Spleen (tissue), 7 donors: ENCODE measurements around the gene SYCP2L.

Source experiments
- POLR2A ChIP-seq, 3 donors: fragments of 450-650 bp; IDR thresholded peaks; one replicate each; pipeline ENCODE4 v1.5.1; 2017; ENCODE audit warnings: antibody characterized with exemption in 3 of 3, mild to moderate bottlenecking in 1 of 3
- POLR2AphosphoS5 ChIP-seq, 3 donors: sonication (generic); formaldehyde crosslinking; IDR thresholded peaks; one replicate each; pipeline ENCODE4 v1.5.1; 2017; ENCODE audit warnings: antibody characterized with exemption in 3 of 3
- TF ChIP-seq, protein P1 (sequence below), 11 experiments: fragments of 200-600 bp in 7 of 11; fragments of 450-650 bp in 4 of 11; sonication (generic) in 4 of 11; IDR thresholded peaks in 8 of 11; conservative IDR thresholded peaks in 3 of 11; 1 replicate in 7 of 11; 2 replicates in 4 of 11; pipeline versions ENCODE4 v1.4.0 to v1.8.0; 2016 to 2021; ENCODE audit warnings: antibody characterized with exemption in 11 of 11, inconsistent platforms in 4 of 11, mild to moderate bottlenecking in 1 of 11
- donor health status: DM: no; HTN: no; CAD: no; lungs with moderate emphysema.
- donor health status: DM: no; HTN: no; CAD: no.
- donor health status: DM: no; HTN: no; CAD: no.

DNA sequence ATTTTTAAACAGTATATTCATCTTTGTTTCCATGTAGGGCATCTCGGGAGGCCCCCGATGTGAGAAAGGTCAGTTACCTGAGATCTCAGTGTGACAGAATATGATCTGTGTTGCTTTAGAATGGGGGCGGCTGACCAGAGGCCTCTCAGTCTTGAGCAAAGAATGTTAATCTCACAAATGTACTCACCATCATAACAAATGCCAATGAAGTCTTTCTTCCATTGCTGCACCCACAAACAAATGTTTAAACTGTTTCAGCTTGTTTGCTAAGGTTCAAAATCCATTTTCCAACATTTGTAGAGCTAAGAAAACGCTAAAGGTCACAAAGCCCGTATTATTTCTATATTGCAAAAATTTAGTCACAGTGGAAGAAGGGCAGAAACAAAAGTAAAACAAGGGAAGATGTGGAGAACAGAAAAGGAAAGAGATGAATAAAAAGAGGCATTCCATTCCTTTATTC, 125.5 kb downstream of the SYCP2L start:
- TF ChIP-seq, protein P1, sequence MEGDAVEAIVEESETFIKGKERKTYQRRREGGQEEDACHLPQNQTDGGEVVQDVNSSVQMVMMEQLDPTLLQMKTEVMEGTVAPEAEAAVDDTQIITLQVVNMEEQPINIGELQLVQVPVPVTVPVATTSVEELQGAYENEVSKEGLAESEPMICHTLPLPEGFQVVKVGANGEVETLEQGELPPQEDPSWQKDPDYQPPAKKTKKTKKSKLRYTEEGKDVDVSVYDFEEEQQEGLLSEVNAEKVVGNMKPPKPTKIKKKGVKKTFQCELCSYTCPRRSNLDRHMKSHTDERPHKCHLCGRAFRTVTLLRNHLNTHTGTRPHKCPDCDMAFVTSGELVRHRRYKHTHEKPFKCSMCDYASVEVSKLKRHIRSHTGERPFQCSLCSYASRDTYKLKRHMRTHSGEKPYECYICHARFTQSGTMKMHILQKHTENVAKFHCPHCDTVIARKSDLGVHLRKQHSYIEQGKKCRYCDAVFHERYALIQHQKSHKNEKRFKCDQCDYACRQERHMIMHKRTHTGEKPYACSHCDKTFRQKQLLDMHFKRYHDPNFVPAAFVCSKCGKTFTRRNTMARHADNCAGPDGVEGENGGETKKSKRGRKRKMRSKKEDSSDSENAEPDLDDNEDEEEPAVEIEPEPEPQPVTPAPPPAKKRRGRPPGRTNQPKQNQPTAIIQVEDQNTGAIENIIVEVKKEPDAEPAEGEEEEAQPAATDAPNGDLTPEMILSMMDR (IDR thresholded peaks at IDR 0.05 in 8 of 11, conservative IDR thresholded peaks at IDR 0.05 in 3 of 11) = no peak
- TF ChIP-seq POLR2AphosphoS5 (IDR thresholded peaks at IDR 0.05) (no peak), POLR2A (IDR thresholded peaks at IDR 0.05) (no peak)
